NCI-H1048 (cell line): ENCODE results near the gene USP17L24.
"Not testable (repeated sequence)": the region's sequence is repeated elsewhere in the genome, so short reads cannot be mapped to it uniquely, and the experiment has no call there.

ENCODE experiments used
- DNase-seq: peaks from one replicate; lab custom pipeline; 2025; lab: John Stamatoyannopoulos, UW

The USP17L24 gene, protein sequence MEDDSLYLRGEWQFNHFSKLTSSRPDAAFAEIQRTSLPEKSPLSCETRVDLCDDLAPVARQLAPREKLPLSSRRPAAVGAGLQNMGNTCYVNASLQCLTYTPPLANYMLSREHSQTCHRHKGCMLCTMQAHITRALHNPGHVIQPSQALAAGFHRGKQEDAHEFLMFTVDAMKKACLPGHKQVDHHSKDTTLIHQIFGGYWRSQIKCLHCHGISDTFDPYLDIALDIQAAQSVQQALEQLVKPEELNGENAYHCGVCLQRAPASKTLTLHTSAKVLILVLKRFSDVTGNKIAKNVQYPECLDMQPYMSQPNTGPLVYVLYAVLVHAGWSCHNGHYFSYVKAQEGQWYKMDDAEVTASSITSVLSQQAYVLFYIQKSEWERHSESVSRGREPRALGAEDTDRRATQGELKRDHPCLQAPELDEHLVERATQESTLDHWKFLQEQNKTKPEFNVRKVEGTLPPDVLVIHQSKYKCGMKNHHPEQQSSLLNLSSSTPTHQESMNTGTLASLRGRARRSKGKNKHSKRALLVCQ

DNA sequence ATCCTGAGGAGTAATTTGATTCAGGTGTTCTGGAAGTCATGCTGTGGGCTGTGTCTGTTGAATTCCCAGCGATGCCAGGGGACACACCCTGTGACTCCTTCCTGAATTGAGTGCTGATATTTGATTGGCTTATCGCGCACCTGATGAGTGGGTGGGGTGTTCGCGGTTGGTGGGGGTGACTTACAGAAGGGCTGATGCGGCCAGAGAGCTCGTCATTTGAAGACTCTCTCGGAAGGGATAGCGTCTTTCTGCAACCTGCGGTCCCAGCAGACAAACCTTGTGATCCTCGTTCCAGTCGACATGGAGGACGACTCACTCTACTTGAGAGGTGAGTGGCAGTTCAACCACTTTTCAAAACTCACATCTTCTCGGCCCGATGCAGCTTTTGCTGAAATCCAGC lies at the start of gene USP17L24:
Gene USP17L24 (plus strand): TSS at position 301 of the 400 bp plus-strand sequence. CDS start 0 bp downstream, at position 301.
- not testable (repeated sequence) for DNase-seq

DNA sequence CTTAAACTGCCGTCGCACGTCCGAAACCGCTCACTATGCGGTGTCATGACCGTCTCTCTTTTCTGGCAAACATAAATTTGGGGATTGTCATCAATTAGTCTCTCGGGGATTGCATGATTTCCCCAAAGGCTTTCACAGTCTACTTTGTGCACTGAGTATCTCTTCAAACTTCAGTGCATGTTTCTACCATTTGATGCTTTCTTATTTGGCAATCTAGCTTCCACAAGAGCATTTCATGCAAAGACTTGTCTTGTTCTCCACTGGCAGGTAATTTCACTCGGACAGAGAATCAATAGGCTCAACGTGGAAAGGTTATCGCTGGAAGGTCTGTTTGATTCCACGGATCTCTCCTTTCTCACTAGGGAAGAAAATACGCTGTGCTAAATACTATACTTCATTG lies 774 bp upstream of the USP17L24 start:
- not testable (repeated sequence) for DNase-seq

DNA sequence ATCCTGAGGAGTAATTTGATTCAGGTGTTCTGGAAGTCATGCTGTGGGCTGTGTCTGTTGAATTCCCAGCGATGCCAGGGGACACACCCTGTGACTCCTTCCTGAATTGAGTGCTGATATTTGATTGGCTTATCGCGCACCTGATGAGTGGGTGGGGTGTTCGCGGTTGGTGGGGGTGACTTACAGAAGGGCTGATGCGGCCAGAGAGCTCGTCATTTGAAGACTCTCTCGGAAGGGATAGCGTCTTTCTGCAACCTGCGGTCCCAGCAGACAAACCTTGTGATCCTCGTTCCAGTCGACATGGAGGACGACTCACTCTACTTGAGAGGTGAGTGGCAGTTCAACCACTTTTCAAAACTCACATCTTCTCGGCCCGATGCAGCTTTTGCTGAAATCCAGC lies 4.6 kb downstream of the USP17L24 start, which contains the start of gene USP17L25:
Gene USP17L25 (plus strand): TSS at position 301 of the 400 bp plus-strand sequence. CDS start 0 bp downstream, at position 301.
- not testable (repeated sequence) for DNase-seq

DNA sequence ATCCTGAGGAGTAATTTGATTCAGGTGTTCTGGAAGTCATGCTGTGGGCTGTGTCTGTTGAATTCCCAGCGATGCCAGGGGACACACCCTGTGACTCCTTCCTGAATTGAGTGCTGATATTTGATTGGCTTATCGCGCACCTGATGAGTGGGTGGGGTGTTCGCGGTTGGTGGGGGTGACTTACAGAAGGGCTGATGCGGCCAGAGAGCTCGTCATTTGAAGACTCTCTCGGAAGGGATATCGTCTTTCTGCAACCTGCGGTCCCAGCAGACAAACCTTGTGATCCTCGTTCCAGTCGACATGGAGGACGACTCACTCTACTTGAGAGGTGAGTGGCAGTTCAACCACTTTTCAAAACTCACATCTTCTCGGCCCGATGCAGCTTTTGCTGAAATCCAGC lies 9.4 kb downstream of the USP17L24 start, which contains the start of gene USP17L26:
Gene USP17L26 (plus strand): TSS at position 301 of the 400 bp plus-strand sequence. CDS start 0 bp downstream, at position 301.
- DNase-seq: not testable (repeated sequence)

DNA sequence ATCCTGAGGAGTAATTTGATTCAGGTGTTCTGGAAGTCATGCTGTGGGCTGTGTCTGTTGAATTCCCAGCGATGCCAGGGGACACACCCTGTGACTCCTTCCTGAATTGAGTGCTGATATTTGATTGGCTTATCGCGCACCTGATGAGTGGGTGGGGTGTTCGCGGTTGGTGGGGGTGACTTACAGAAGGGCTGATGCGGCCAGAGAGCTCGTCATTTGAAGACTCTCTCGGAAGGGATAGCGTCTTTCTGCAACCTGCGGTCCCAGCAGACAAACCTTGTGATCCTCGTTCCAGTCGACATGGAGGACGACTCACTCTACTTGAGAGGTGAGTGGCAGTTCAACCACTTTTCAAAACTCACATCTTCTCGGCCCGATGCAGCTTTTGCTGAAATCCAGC lies 14.1 kb downstream of the USP17L24 start, which contains the start of gene USP17L5:
Gene USP17L5 (plus strand): TSS at position 301 of the 400 bp plus-strand sequence. CDS start 0 bp downstream, at position 301.
- not testable (repeated sequence) for DNase-seq

DNA sequence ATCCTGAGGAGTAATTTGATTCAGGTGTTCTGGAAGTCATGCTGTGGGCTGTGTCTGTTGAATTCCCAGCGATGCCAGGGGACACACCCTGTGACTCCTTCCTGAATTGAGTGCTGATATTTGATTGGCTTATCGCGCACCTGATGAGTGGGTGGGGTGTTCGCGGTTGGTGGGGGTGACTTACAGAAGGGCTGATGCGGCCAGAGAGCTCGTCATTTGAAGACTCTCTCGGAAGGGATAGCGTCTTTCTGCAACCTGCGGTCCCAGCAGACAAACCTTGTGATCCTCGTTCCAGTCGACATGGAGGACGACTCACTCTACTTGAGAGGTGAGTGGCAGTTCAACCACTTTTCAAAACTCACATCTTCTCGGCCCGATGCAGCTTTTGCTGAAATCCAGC lies 18.9 kb downstream of the USP17L24 start, which contains the start of gene USP17L27:
Gene USP17L27 (plus strand): TSS at position 301 of the 400 bp plus-strand sequence. CDS start 0 bp downstream, at position 301.
- DNase-seq: not testable (repeated sequence)

DNA sequence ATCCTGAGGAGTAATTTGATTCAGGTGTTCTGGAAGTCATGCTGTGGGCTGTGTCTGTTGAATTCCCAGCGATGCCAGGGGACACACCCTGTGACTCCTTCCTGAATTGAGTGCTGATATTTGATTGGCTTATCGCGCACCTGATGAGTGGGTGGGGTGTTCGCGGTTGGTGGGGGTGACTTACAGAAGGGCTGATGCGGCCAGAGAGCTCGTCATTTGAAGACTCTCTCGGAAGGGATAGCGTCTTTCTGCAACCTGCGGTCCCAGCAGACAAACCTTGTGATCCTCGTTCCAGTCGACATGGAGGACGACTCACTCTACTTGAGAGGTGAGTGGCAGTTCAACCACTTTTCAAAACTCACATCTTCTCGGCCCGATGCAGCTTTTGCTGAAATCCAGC lies 23.6 kb downstream of the USP17L24 start, which contains the start of gene USP17L28:
Gene USP17L28 (plus strand): TSS at position 301 of the 400 bp plus-strand sequence. CDS start 0 bp downstream, at position 301.
- not testable (repeated sequence) for DNase-seq

DNA sequence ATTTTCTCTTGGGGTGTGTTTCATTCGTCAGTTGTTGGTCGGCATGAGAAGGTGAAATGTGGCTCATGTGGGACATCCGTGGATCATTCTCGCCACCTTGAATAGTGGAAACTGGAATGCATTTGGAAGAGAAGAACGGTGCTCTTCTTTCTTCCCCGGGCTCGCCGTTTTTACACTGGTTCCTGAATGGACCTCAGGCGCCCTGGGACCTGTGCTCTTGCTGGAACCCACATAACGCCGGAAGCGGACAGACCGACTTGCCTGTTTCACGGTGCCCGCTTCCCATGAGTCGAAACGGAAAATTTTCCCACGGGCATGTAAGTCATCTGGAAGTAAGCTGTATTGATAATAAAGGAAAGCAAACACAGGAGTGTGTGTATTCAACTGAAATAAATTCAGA lies 25.9 kb downstream of the USP17L24 start:
- DNase-seq: not testable (repeated sequence)

DNA sequence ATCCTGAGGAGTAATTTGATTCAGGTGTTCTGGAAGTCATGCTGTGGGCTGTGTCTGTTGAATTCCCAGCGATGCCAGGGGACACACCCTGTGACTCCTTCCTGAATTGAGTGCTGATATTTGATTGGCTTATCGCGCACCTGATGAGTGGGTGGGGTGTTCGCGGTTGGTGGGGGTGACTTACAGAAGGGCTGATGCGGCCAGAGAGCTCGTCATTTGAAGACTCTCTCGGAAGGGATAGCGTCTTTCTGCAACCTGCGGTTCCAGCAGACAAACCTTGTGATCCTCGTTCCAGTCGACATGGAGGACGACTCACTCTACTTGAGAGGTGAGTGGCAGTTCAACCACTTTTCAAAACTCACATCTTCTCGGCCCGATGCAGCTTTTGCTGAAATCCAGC lies 28.4 kb downstream of the USP17L24 start, which contains the start of gene USP17L29:
Gene USP17L29 (plus strand): TSS at position 301 of the 400 bp plus-strand sequence. CDS start 0 bp downstream, at position 301.
- not testable (repeated sequence) for DNase-seq

DNA sequence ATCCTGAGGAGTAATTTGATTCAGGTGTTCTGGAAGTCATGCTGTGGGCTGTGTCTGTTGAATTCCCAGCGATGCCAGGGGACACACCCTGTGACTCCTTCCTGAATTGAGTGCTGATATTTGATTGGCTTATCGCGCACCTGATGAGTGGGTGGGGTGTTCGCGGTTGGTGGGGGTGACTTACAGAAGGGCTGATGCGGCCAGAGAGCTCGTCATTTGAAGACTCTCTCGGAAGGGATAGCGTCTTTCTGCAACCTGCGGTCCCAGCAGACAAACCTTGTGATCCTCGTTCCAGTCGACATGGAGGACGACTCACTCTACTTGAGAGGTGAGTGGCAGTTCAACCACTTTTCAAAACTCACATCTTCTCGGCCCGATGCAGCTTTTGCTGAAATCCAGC lies 37.9 kb downstream of the USP17L24 start, which contains the start of gene USP17L30:
Gene USP17L30 (plus strand): TSS at position 301 of the 400 bp plus-strand sequence. CDS start 0 bp downstream, at position 301.
- not testable (repeated sequence) for DNase-seq
